SK-N-SH (cell line): Measurements from ENCODE around the gene ARV1. TPM values are rescaled to one million over a fixed set of nuclear protein-coding genes. Genes with fewer than 3 reads are reported as not detected.

ENCODE experiments used
- CTCF ChIA-PET: fragments of 300-600, 350-600 bp; formaldehyde crosslinking; extraction: SDS; loops from one replicate; lab custom pipeline; 2021; lab: Yijun Ruan, JAX
- POLR2A ChIA-PET: fragments of 350-600 bp; sonication (Branson Sonifier 250); formaldehyde crosslinking; extraction: SDS; loops from one replicate; lab custom pipeline; 2020; ENCODE audit warnings: antibody characterized with exemption, inconsistent platforms; lab: Yijun Ruan, JAX
- DNase-seq: peaks from one replicate; pipeline ENCODE4 v3.0.0; 2012
- H2AFZ ChIP-seq: fragments of 200-600 bp; sonication (generic); 2 replicates; pipeline ENCODE4 v1.8.1; 2016; ENCODE audit warnings: antibody characterized with exemption, mild to moderate bottlenecking, low read depth
- H3F3A ChIP-seq: fragments of 200-600 bp; sonication (generic); replicated peaks from 2 replicates; pipeline ENCODE3; 2016; ENCODE audit warnings: antibody characterized with exemption, mild to moderate bottlenecking; ENCODE audit not compliant: insufficient read depth
- H3K27ac ChIP-seq, 2 experiments: fragments of 200-500 bp in 1 of 2; fragments of 200-600 bp in 1 of 2; sonication (Bioruptor generic) in 1 of 2; sonication (generic), shearing (Covaris generic) in 1 of 2; 2 replicates each; pipeline versions ENCODE4 v1.5.1 to v1.6.1; 2014 to 2016; ENCODE audit warnings: low read depth in 2 of 2, inconsistent platforms in 1 of 2, low read length in 1 of 2, mild to moderate bottlenecking in 1 of 2, mixed read lengths in 1 of 2
- H3K27me3 ChIP-seq: fragments of 200-600 bp; sonication (generic), shearing (Covaris generic); 2 replicates; pipeline ENCODE4 v1.6.1; 2016; ENCODE audit warnings: mixed run types; ENCODE audit not compliant: insufficient read depth
- H3K36me3 ChIP-seq, 2 experiments: fragments of 200-500 bp in 1 of 2; fragments of 200-600 bp in 1 of 2; sonication (Bioruptor generic) in 1 of 2; sonication (generic) in 1 of 2; replicated peaks in 1 of 2; 2 replicates each; pipeline versions ENCODE3 to v1.5.1; 2014 to 2016; ENCODE audit warnings: low read length in 1 of 2, mild to moderate bottlenecking in 1 of 2; ENCODE audit not compliant: insufficient read depth in 2 of 2, control insufficient read depth in 1 of 2
- H3K4me1 ChIP-seq, 2 experiments: fragments of 200-500 bp in 1 of 2; fragments of 200-600 bp in 1 of 2; sonication (Bioruptor generic) in 1 of 2; sonication (generic), shearing (Covaris generic) in 1 of 2; 2 replicates each; pipeline versions ENCODE4 v1.5.1 to v1.6.1; 2014 to 2016; ENCODE audit warnings: low read depth in 1 of 2, low read length in 1 of 2, mixed run types in 1 of 2; ENCODE audit not compliant: insufficient read depth in 2 of 2, control insufficient read depth in 1 of 2
- H3K4me2 ChIP-seq: fragments of 200-600 bp; sonication (generic), shearing (Covaris generic); 2 replicates; pipeline ENCODE4 v1.6.1; 2017; ENCODE audit warnings: mixed run types
- H3K4me3 ChIP-seq, 2 experiments: fragments of 200-500 bp in 1 of 2; fragments of 200-600 bp in 1 of 2; sonication (Bioruptor generic) in 1 of 2; sonication (generic), shearing (Covaris generic) in 1 of 2; 2 replicates each; pipeline versions ENCODE4 v1.5.1 to v1.8.1; 2014 to 2016; ENCODE audit warnings: low read depth in 2 of 2, inconsistent platforms in 1 of 2, low read length in 1 of 2, mild to moderate bottlenecking in 1 of 2, mixed read lengths in 1 of 2, moderate library complexity in 1 of 2
- H3K79me2 ChIP-seq: fragments of 200-600 bp; sonication (generic); 2 replicates; pipeline ENCODE4 v1.8.1; 2017; ENCODE audit warnings: mild to moderate bottlenecking; ENCODE audit not compliant: insufficient read depth
- H3K9ac ChIP-seq: fragments of 200-600 bp; sonication (generic); 2 replicates; pipeline ENCODE4 v1.6.1; 2017; ENCODE audit warnings: mixed run types
- H3K9me2 ChIP-seq: fragments of 200-600 bp; sonication (generic); 2 replicates; pipeline ENCODE4 v1.6.1; 2017; ENCODE audit warnings: mixed run types
- H3K9me3 ChIP-seq: fragments of 200-600 bp; sonication (generic); 2 replicates; pipeline ENCODE4 v1.6.1; 2017; ENCODE audit warnings: mixed run types, mild to moderate bottlenecking, moderate library complexity
- H4K20me1 ChIP-seq: fragments of 200-600 bp; sonication (generic); 2 replicates; pipeline ENCODE4 v1.6.1; 2017; ENCODE audit warnings: mild to moderate bottlenecking, mixed run types; ENCODE audit not compliant: insufficient read depth
- ELF1 ChIP-seq: IDR thresholded peaks from 2 replicates; pipeline ENCODE4 v1.4.0; 2012
- EP300 ChIP-seq, 2 experiments: IDR thresholded peaks; 2 replicates each; pipeline versions ENCODE4 v1.4.0 to v1.6.1; 2012; ENCODE audit warnings: borderline replicate concordance in 1 of 2, low read depth in 1 of 2, low read length in 1 of 2
- EZH2phosphoT487 ChIP-seq: fragments of 200-600 bp; sonication (generic); IDR thresholded peaks from 2 replicates; pipeline ENCODE4 v1.6.1; 2017; ENCODE audit warnings: low read depth, mixed run types, mild to moderate bottlenecking, antibody characterized with exemption, moderate library complexity, borderline replicate concordance
- FOSL2 ChIP-seq: IDR thresholded peaks from 2 replicates; pipeline ENCODE4 v1.4.0; 2012; ENCODE audit warnings: low read depth, mild to moderate bottlenecking, moderate library complexity, borderline replicate concordance
- FOXJ3 ChIP-seq: sonication (generic); formaldehyde crosslinking; IDR thresholded peaks from 2 replicates; pipeline ENCODE4 v1.5.1; 2020; ENCODE audit warnings: mild to moderate bottlenecking, missing genetic modification reagents
- GABPA ChIP-seq: IDR thresholded peaks from 2 replicates; pipeline ENCODE4 v1.4.0; 2012; ENCODE audit warnings: low read depth, mild to moderate bottlenecking
- GATA2 ChIP-seq: sonication (generic); formaldehyde crosslinking; IDR thresholded peaks from 2 replicates; pipeline ENCODE4 v1.5.0; 2020; ENCODE audit warnings: mild to moderate bottlenecking, missing genetic modification reagents
- MEF2A ChIP-seq: IDR thresholded peaks from 2 replicates; pipeline ENCODE4 v1.4.0; 2012; ENCODE audit warnings: low read depth, borderline replicate concordance
- NRF1 ChIP-seq: IDR thresholded peaks from 2 replicates; pipeline ENCODE4 v1.6.1; 2012; ENCODE audit warnings: low read depth, mild to moderate bottlenecking, low read length
- SIN3A ChIP-seq: IDR thresholded peaks from 2 replicates; pipeline ENCODE4 v1.6.1; 2012; ENCODE audit warnings: low read depth, mild to moderate bottlenecking, low read length, moderate library complexity, borderline replicate concordance
- SMC3 ChIP-seq: IDR thresholded peaks from 2 replicates; pipeline ENCODE4 v1.6.1; 2012; ENCODE audit warnings: low read depth, low read length, improper control_type of control experiment
- TCF12 ChIP-seq: IDR thresholded peaks from 2 replicates; pipeline ENCODE4 v1.4.0; 2012
- TEAD4 ChIP-seq: IDR thresholded peaks from 2 replicates; pipeline ENCODE4 v1.4.0; 2012; ENCODE audit warnings: mild to moderate bottlenecking, borderline replicate concordance; ENCODE audit not compliant: insufficient read depth
- WGBS: methylation state at CpG from one replicate; pipeline ENCODE4 v1.1.6; 2017; ENCODE audit warnings: low lambda C conversion rate; 5-methylcytosine and 5-hydroxymethylcytosine counted together
- polyA plus RNA-seq, 3 experiments: library from polyadenylated mRNA; depleted of rRNA; stranded (reverse); fragments of >200 nt; gene quantifications; 2 replicates each; pipeline ENCODE4 v1.2.3, GENCODE V29; 2012
- TF ChIP-seq, protein P1 (sequence below): IDR thresholded peaks from 2 replicates; pipeline ENCODE4 v1.6.1; 2012; ENCODE audit warnings: mild to moderate bottlenecking, low read depth, low read length, moderate library complexity
- TF ChIP-seq, protein P2 (sequence below): IDR thresholded peaks from 2 replicates; pipeline ENCODE4 v1.4.0; 2012; ENCODE audit warnings: low read depth
- TF ChIP-seq, protein P3 (sequence below): IDR thresholded peaks from 2 replicates; pipeline ENCODE4 v1.4.0; 2012; ENCODE audit warnings: low read depth, borderline replicate concordance
- TF ChIP-seq, protein P4 (sequence below): IDR thresholded peaks from 2 replicates; pipeline ENCODE4 v1.4.0; 2012; ENCODE audit warnings: low read depth, borderline replicate concordance

Gene ARV1
- polyA plus RNA-seq, 1 of the 3 experiments (the other 2 are of a cell fraction) = 26.7 TPM

DNA sequence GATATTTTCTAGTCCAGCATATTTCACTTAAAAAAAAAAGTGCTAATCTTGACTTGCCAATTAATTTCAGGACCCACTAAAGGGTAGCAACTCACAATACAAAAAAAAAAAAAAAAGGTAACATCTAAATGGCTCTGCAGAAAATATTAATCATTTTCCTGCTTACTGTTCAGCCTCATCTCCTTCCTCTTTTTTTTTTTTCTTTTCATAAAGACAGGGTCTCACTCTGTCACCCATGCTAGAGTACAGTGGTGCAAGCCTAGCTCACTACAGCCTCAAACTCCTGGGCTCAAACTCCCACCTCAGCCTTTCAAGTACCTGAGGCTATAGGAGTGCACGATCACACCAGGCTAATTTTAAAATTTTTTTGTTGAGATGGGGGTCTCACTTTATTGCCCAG, 30.6 kb upstream of the ARV1 start:
- H3K4me2 ChIP-seq = no peak overlapping the region
- no peaks in the 10 kb centered on the region for H3K4me1 ChIP-seq
- H2AFZ ChIP-seq = no peak overlapping the region
- WGBS = 71% methylated on average over 1 of the region's 1 CpG
- H3K27ac ChIP-seq = no peak overlapping the region
- CTCF ChIA-PET = no interaction called here
- no peaks in the 10 kb centered on the region for H3F3A ChIP-seq
- peaks cover 4 to 33% of the 10 kb centered on the region in 2 experiments for H3K36me3 ChIP-seq
- H3K9ac ChIP-seq = no peak overlapping the region
- H3K79me2 ChIP-seq = no peaks in the 10 kb centered on the region
- H4K20me1 ChIP-seq = no peaks in the 10 kb centered on the region
- TF ChIP-seq TEAD4 (no peak), GATA2 (CRISPR knock-in tag) (no peak), EP300 (IDR thresholded peaks at IDR 0.05; ENCODE audit: borderline replicate concordance in 1 of 2, low read depth in 1 of 2, low read length in 1 of 2) (no peak), MEF2A (no peak), SMC3 (no peak), FOSL2 (no peak), GABPA (no peak), ELF1 (no peak), FOXJ3 (no peak), TCF12 (no peak), SIN3A (no peak), EZH2phosphoT487 (no peak), NRF1 (no peak)
- TF ChIP-seq, protein P1, sequence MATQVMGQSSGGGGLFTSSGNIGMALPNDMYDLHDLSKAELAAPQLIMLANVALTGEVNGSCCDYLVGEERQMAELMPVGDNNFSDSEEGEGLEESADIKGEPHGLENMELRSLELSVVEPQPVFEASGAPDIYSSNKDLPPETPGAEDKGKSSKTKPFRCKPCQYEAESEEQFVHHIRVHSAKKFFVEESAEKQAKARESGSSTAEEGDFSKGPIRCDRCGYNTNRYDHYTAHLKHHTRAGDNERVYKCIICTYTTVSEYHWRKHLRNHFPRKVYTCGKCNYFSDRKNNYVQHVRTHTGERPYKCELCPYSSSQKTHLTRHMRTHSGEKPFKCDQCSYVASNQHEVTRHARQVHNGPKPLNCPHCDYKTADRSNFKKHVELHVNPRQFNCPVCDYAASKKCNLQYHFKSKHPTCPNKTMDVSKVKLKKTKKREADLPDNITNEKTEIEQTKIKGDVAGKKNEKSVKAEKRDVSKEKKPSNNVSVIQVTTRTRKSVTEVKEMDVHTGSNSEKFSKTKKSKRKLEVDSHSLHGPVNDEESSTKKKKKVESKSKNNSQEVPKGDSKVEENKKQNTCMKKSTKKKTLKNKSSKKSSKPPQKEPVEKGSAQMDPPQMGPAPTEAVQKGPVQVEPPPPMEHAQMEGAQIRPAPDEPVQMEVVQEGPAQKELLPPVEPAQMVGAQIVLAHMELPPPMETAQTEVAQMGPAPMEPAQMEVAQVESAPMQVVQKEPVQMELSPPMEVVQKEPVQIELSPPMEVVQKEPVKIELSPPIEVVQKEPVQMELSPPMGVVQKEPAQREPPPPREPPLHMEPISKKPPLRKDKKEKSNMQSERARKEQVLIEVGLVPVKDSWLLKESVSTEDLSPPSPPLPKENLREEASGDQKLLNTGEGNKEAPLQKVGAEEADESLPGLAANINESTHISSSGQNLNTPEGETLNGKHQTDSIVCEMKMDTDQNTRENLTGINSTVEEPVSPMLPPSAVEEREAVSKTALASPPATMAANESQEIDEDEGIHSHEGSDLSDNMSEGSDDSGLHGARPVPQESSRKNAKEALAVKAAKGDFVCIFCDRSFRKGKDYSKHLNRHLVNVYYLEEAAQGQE = no peak
- TF ChIP-seq, protein P2, sequence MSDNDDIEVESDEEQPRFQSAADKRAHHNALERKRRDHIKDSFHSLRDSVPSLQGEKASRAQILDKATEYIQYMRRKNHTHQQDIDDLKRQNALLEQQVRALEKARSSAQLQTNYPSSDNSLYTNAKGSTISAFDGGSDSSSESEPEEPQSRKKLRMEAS = no peak
- TF ChIP-seq, protein P3, sequence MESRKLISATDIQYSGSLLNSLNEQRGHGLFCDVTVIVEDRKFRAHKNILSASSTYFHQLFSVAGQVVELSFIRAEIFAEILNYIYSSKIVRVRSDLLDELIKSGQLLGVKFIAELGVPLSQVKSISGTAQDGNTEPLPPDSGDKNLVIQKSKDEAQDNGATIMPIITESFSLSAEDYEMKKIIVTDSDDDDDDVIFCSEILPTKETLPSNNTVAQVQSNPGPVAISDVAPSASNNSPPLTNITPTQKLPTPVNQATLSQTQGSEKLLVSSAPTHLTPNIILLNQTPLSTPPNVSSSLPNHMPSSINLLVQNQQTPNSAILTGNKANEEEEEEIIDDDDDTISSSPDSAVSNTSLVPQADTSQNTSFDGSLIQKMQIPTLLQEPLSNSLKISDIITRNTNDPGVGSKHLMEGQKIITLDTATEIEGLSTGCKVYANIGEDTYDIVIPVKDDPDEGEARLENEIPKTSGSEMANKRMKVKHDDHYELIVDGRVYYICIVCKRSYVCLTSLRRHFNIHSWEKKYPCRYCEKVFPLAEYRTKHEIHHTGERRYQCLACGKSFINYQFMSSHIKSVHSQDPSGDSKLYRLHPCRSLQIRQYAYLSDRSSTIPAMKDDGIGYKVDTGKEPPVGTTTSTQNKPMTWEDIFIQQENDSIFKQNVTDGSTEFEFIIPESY = no peak
- TF ChIP-seq, protein P4, sequence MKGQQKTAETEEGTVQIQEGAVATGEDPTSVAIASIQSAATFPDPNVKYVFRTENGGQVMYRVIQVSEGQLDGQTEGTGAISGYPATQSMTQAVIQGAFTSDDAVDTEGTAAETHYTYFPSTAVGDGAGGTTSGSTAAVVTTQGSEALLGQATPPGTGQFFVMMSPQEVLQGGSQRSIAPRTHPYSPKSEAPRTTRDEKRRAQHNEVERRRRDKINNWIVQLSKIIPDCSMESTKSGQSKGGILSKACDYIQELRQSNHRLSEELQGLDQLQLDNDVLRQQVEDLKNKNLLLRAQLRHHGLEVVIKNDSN = no peak
- no peaks in the 10 kb centered on the region for H3K27me3 ChIP-seq
- no peaks in the 10 kb centered on the region for H3K9me3 ChIP-seq
- DNase-seq = no peak
- no peaks in the 10 kb centered on the region for H3K9me2 ChIP-seq
- H3K4me3 ChIP-seq = no peak overlapping the region
- POLR2A ChIA-PET = no interaction called here
